Stimulated activated memory B cell treated with anti-CD40 and anti-IgM and Interleukin-4, amounts not matched to agents 10 μg/mL and 1 μg/mL and 100 μg/mL, for 72 hours (primary cell): Measurements from ENCODE around the gene CRCP.
"Not testable (repeated sequence)": the region's sequence is repeated elsewhere in the genome, so short reads cannot be mapped to it uniquely, and the experiment has no call there.

ENCODE experiments used
- ATAC-seq: fragments of 150-1000 bp; cut with Tn5 transposase; 2 replicates; pipeline ENCODE4 v1.10.0; 2021
- H3K27ac Mint-ChIP-seq: one replicate; pipeline ENCODE4 v1.8.0; 2022; ENCODE audit warnings: mild to moderate bottlenecking, mixed read lengths
- H3K27me3 Mint-ChIP-seq: one replicate; pipeline ENCODE4 v1.8.0; 2022; ENCODE audit warnings: mixed read lengths
- H3K36me3 Mint-ChIP-seq: one replicate; pipeline ENCODE4 v1.8.0; 2022; ENCODE audit warnings: mixed read lengths
- H3K4me1 Mint-ChIP-seq: one replicate; pipeline ENCODE4 v1.8.0; 2022; ENCODE audit warnings: mixed read lengths
- H3K4me3 Mint-ChIP-seq: one replicate; pipeline ENCODE4 v1.8.0; 2022; ENCODE audit warnings: mild to moderate bottlenecking, moderate library complexity, mixed read lengths
- H3K9me3 Mint-ChIP-seq: one replicate; pipeline ENCODE4 v1.8.0; 2022; ENCODE audit warnings: mixed read lengths

Gene CRCP

DNA sequence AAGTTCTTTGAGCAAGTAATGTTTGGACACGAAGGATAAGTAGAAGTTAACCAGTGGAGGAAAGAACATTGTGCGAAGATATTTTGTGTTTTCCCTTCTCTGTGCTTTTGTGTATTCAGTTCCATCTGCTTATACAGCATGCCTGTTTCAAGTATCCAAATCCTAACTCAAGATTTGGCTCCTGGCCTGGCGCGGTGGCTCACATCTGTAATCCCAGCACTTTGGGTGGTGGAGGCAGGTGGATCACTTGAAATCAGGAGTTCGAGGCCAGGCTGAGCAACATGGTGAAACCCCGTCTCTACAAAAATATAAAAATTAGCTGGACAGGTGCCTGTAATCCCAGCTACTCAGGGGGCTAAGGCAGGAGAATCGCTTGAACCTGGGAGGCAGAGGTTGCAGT lies 49.7 kb downstream of the CRCP start:
- Mint-ChIP-seq H3K4me3 (no peak overlapping the region), H3K27me3 (no peaks in the 10 kb centered on the region), H3K9me3 (no peaks in the 10 kb centered on the region), H3K27ac (no peak overlapping the region), H3K4me1 (no peaks in the 10 kb centered on the region), H3K36me3 (peaks cover 9% of the 10 kb centered on the region)
- ATAC-seq: no peak

GRCh38 chr7:66167773-66168387 lies 53.2 kb downstream of the CRCP start:
- no peak overlapping the region for H3K27ac Mint-ChIP-seq
- no peaks in the 10 kb centered on the region for H3K27me3 Mint-ChIP-seq
- H3K9me3 Mint-ChIP-seq: no peaks in the 10 kb centered on the region
- H3K4me3 Mint-ChIP-seq: no peak overlapping the region
- no peak for ATAC-seq
- H3K4me1 Mint-ChIP-seq: peaks cover under 1% of the 10 kb centered on the region
- H3K36me3 Mint-ChIP-seq: no peaks in the 10 kb centered on the region

DNA sequence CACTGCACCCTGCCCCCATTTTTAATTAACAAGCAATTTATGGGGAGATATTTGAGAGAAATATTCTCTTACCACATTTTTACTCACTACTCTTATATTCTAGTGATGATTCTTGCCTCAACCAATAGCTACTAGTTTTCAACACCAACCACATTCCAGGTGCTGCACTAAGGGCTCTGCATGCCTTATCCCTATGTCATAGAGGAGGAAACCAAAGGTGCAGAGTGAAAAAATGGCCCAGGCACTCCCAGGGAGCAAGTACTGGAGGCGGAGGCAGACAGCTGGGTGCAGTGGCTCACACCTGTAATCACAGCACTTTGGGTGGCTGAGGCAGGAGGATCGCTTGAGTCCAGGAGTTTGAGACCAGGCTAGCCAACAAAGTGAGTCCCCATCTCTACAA lies 55.0 kb downstream of the CRCP start:
- Mint-ChIP-seq H3K36me3 (no peaks in the 10 kb centered on the region), H3K27ac (no peak overlapping the region), H3K4me3 (no peak overlapping the region), H3K9me3 (peaks cover 3% of the 10 kb centered on the region), H3K27me3 (no peaks in the 10 kb centered on the region), H3K4me1 (peaks cover 6% of the 10 kb centered on the region)
- ATAC-seq: no peak

- Mint-ChIP-seq H3K4me1 (peaks cover 6% of the 10 kb centered on the region), H3K27me3 (no peaks in the 10 kb centered on the region), H3K9me3 (peaks cover 3% of the 10 kb centered on the region), H3K4me3 (no peak overlapping the region), H3K36me3 (no peaks in the 10 kb centered on the region), H3K27ac (no peak overlapping the region)
- ATAC-seq: no peak
These were observed 55.9 kb downstream of the CRCP start for GRCh38 chr7:66170309-66171231.

- H3K27ac Mint-ChIP-seq, H3K36me3 Mint-ChIP-seq, H3K9me3 Mint-ChIP-seq, H3K4me3 Mint-ChIP-seq, H3K4me1 Mint-ChIP-seq, ATAC-seq, H3K27me3 Mint-ChIP-seq: not testable (repeated sequence)
These were observed 58.1 kb downstream of the CRCP start for GRCh38 chr7:66172536-66173401.

GRCh38 chr7:66173856-66174255 lies 59.2 kb downstream of the CRCP start:
- H3K9me3 Mint-ChIP-seq: peaks cover 3% of the 10 kb centered on the region
- ATAC-seq: no peak
- no peak overlapping the region for H3K27ac Mint-ChIP-seq
- no peaks in the 10 kb centered on the region for H3K27me3 Mint-ChIP-seq
- no peaks in the 10 kb centered on the region for H3K36me3 Mint-ChIP-seq
- no peak overlapping the region for H3K4me3 Mint-ChIP-seq
- peaks cover 6% of the 10 kb centered on the region for H3K4me1 Mint-ChIP-seq

- H3K27ac Mint-ChIP-seq, H3K36me3 Mint-ChIP-seq, ATAC-seq, H3K27me3 Mint-ChIP-seq, H3K4me1 Mint-ChIP-seq, H3K4me3 Mint-ChIP-seq, H3K9me3 Mint-ChIP-seq: not testable (repeated sequence)
These were observed 60.4 kb downstream of the CRCP start for GRCh38 chr7:66175006-66175405.

- ATAC-seq: no peak
- H3K4me1 Mint-ChIP-seq: peaks cover 6% of the 10 kb centered on the region
- peaks cover 3% of the 10 kb centered on the region for H3K9me3 Mint-ChIP-seq
- H3K27ac Mint-ChIP-seq: no peak overlapping the region
- no peaks in the 10 kb centered on the region for H3K27me3 Mint-ChIP-seq
- no peak overlapping the region for H3K4me3 Mint-ChIP-seq
- H3K36me3 Mint-ChIP-seq: no peaks in the 10 kb centered on the region
These were observed 62.3 kb downstream of the CRCP start for GRCh38 chr7:66176914-66177313.

DNA sequence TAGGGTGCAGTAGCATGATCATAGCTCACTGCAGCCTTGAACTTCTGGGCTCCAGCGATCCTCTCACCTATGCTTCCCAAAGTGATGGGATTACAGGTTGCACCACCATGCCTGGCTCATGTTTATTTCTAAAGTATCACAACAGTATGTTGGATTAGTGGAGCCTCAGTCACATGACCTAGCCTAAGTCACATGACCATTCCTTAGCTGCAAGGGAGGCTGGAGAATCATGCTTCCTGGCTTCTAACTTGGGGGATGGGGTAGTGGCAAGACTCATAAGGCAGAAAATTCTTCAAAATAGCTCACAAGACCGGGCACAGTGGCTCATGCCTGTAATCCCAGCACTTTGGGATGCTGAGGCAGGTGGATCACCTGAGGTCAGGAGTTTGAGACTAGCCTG lies 63.6 kb downstream of the CRCP start:
- Mint-ChIP-seq H3K27me3 (no peaks in the 10 kb centered on the region), H3K36me3 (no peaks in the 10 kb centered on the region), H3K4me1 (peaks cover 2% of the 10 kb centered on the region), H3K27ac (no peak overlapping the region), H3K4me3 (no peak overlapping the region), H3K9me3 (peaks cover under 1% of the 10 kb centered on the region)
- ATAC-seq: no peak

DNA sequence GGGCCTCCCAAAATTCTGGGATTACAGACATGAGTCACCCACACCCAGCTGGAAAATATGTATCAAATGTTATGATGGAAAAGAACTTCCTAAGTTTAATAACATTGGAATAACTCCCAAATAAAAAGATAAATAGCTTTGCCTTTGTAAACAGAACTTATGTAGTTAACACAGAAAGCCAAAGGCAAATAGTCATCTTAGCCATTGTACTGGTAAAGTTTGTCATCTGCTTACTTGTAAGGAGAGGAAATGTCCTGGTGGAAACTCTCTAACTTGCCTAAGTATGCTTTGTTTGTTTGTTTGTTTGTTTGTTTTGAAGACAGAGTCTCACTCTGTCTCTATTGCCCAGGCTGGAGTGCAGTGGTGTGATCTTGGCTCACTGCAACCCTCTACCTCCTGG lies 66.7 kb downstream of the CRCP start:
- no peaks in the 10 kb centered on the region for H3K27me3 Mint-ChIP-seq
- no peak overlapping the region for H3K4me3 Mint-ChIP-seq
- H3K27ac Mint-ChIP-seq: no peak overlapping the region

DNA sequence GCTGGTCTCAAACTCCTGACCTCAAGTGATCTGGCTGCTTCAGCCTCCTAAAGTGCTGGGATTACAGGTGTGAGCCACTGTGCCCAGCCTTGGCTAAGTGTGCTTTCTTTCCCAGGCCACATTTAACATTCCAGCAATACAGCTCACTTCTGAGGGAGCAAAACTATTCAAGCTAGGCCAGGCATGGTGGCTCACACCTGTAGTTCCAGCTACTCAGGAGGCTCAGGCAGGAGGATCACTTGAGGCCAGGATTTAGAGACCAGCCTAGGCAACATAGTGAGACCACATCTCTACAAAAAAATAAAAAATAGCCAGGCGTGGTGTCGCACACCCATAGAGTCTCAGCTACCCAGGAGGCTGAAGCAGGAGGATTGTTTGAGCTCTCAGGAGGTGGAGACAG lies 67.2 kb downstream of the CRCP start:
- Mint-ChIP-seq H3K4me1 (peaks cover 7% of the 10 kb centered on the region), H3K9me3 (no peaks in the 10 kb centered on the region), H3K27me3 (no peaks in the 10 kb centered on the region)

More for the DNA sequence above, 66.7 kb downstream of the CRCP start:
- Mint-ChIP-seq H3K36me3 (no peaks in the 10 kb centered on the region), H3K4me1 (peaks cover 7% of the 10 kb centered on the region), H3K9me3 (no peaks in the 10 kb centered on the region)
- ATAC-seq: no peak

GRCh38 chr7:66182920-66183319 lies 68.3 kb downstream of the CRCP start:
- Mint-ChIP-seq H3K9me3 (no peaks in the 10 kb centered on the region), H3K27ac (no peak overlapping the region), H3K4me3 (no peak overlapping the region), H3K27me3 (no peaks in the 10 kb centered on the region), H3K36me3 (no peaks in the 10 kb centered on the region), H3K4me1 (peaks cover 7% of the 10 kb centered on the region)
- no peak for ATAC-seq

More for the DNA sequence above, 67.2 kb downstream of the CRCP start:
- H3K4me3 Mint-ChIP-seq: no peak overlapping the region
- no peaks in the 10 kb centered on the region for H3K36me3 Mint-ChIP-seq
- no peak for ATAC-seq
- no peak overlapping the region for H3K27ac Mint-ChIP-seq

DNA sequence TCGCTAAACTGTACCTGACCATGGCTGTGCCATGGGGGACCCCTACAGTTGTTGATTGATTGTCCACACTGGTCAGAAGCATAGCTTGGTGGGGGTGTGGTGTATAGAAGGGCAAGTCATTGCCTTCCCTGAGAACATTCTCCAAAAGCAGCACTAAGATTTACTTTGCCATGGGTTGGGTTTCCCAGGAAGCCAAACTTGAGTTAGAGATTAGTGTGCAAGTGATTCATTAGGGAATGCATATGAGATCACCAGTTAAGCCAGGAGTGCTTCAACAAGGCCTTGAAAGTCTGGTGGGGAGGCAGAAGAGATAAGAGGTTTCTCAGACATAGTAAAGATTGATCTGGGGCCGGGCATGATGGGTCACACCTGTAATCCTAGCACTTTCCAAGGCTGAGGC lies 69.1 kb downstream of the CRCP start:
- ATAC-seq: no peak
- Mint-ChIP-seq H3K27me3 (peaks cover 6% of the 10 kb centered on the region), H3K4me1 (peaks cover 7% of the 10 kb centered on the region), H3K27ac (no peak overlapping the region), H3K9me3 (peaks cover 2% of the 10 kb centered on the region), H3K4me3 (no peak overlapping the region), H3K36me3 (no peaks in the 10 kb centered on the region)

DNA sequence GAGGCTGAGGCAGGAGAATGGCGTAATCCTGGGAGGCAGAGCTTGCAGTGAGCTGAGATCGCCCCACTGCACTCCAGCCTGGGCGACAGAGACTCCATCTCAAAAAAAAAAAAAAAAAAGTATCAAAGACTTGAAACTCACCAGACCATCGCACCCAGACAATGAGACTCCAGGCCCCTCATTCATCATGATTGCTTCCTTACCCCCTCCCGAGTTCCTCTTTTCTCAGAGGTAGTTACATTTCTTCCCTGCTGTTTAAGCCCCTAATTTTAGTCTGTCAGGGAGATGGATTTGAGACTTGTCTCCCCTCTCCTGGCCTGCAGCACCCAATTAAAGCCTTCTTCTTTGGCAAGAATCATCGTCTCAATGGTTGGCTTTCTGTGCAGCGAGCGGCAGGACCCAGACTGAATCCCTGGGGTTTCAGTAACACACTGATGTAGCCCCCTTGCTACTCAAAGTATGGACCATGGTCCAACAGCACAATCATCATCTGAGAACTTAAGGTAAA lies 71.1 kb downstream of the CRCP start:
- H3K4me3 Mint-ChIP-seq: no peak overlapping the region
- no peak overlapping the region for H3K27ac Mint-ChIP-seq
- ATAC-seq: no peak

DNA sequence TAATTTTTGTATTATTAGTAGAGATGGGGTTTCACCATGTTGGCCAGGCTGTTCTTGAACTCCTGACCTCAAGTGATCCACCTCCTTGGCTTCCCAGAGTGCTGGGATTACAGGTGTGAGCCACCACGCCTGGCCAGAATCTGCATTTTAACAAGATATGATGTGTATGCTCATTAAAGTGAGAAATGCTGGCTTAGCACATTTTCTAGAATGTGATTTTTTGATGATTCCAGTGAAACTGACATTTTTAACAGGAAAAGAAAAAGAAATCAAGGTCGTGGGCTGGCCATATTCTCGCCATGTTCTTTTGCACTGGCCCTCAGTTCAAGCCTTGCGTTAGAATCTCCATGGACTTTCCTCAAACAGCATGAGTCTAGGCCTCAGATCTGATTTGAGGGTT lies 72.3 kb downstream of the CRCP start:
- Mint-ChIP-seq H3K4me3 (no peak overlapping the region), H3K27me3 (peaks cover 29% of the 10 kb centered on the region), H3K36me3 (no peaks in the 10 kb centered on the region), H3K9me3 (peaks cover 3% of the 10 kb centered on the region), H3K27ac (no peak overlapping the region), H3K4me1 (peaks cover 7% of the 10 kb centered on the region)
- ATAC-seq: no peak

More for the DNA sequence above, 71.1 kb downstream of the CRCP start:
- H3K27me3 Mint-ChIP-seq: peaks cover 26% of the 10 kb centered on the region
- peaks cover 7% of the 10 kb centered on the region for H3K4me1 Mint-ChIP-seq
- peaks cover 3% of the 10 kb centered on the region for H3K9me3 Mint-ChIP-seq
- no peaks in the 10 kb centered on the region for H3K36me3 Mint-ChIP-seq
